ENCODE results near the gene PRDM16. TPM values are rescaled to one million over a fixed set of nuclear protein-coding genes. Genes with fewer than 3 reads are reported as not detected.

PRDM16 gene
- total RNA-seq, 1 experiment from 2014 or later, result 6.1 TPM

DNA sequence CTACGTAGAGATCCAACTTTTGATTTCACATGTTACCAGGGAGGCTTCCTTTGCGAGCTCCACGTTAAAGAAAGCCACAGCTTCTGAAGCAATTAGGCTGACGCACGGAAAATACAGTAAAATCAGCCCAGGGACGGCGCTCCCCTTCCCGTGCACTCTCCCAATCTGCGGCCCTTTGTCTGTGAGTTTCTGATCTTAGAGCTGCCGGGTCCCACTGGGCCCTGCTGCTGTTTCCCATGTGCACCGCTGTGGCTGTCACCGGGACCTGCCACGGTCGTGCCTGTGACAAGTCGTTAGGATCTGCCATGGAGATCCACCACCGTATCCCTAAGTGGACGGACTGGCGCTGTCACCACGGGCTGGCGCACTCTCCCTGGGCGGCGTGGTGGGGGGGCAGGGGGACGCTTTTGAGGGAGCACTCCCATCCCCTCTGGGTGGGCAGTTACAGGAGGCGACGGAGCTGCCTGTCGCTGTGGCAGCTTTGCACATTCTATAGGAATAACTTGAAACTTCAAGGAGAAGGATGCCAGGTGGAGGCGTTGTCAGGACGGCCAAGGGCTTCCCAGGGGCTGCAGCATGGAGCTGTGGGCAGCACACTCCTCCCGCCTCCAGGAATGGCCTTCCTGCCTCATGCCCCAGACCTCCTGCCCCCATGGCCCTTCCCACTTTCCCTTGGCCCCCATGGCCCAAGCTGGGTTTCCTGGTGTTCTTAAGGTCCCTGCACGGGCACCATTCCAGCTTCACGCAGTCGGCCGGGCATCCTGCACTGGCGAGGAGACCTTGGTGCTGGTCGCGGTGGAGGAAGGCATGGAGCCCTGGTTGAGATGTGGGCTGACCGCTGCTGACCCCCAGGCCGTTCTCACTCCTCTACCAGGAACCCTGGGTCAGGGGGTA is 85.1 kb downstream of the PRDM16 start:
- Histone ChIP-seq H3K27me3 (ENCODE audit: insufficient read depth, low read length) (no peaks in the 10 kb centered on the region), H3K9ac (ENCODE audit: low read length) (no peak overlapping the region), H3K9me2 (ENCODE audit: insufficient read depth) (no peaks in the 10 kb centered on the region), H3K36me3 (ENCODE audit: control insufficient read depth in 1 of 2, insufficient read depth in 2 of 2, low read length in 2 of 2) (no peaks in the 10 kb centered on the region), H3K4me2 (ENCODE audit: low read length) (no peak overlapping the region), H3K4me1 (ENCODE audit: control insufficient read depth in 1 of 2, insufficient read depth in 2 of 2, low read length in 2 of 2) (no peaks in the 10 kb centered on the region), H3K9me3 (ENCODE audit: control insufficient read depth in 1 of 2, insufficient read depth in 1 of 2, low read depth in 1 of 2, low read length in 2 of 2) (no peaks in the 10 kb centered on the region), H4K20me1 (ENCODE audit: insufficient read depth) (no peaks in the 10 kb centered on the region), H2AFZ (ENCODE audit: low read depth, low read length, poor library complexity, severe bottlenecking) (no peak overlapping the region), H3K27ac (ENCODE audit: low read depth, low read length) (no peak overlapping the region), H3K79me2 (ENCODE audit: insufficient read depth, low read length) (no peaks in the 10 kb centered on the region), H3K4me3 (replicated peaks in 1 of 2; ENCODE audit: low read depth in 1 of 2, low read length in 2 of 2) (no peak overlapping the region)
- CTCF ChIA-PET, result no interaction called here
- no TSS peak for BruUV-seq (replicated peaks)
- TF ChIP-seq REST (IDR thresholded peaks at IDR 0.05; ENCODE audit: low read depth) (no peak), EZH2phosphoT487 (IDR thresholded peaks at IDR 0.05; ENCODE audit: borderline replicate concordance) (no peak), SIN3A (IDR thresholded peaks at IDR 0.05; ENCODE audit: low read depth) (no peak), SP1 (IDR thresholded peaks at IDR 0.05; ENCODE audit: low read depth) (no peak), RAD21 (IDR thresholded peaks at IDR 0.05; ENCODE audit: low read depth) (no peak), SRF (IDR thresholded peaks at IDR 0.05; ENCODE audit: low read depth) (no peak), TCF7L2 (IDR thresholded peaks at IDR 0.05; ENCODE audit: borderline replicate concordance, extremely low read depth, insufficient read depth, insufficient read length) (no peak)
- intact Hi-C loops (cut with micrococcal nuclease), result no loop called here
- ATAC-seq (no peak), DNase-seq (ENCODE audit: low read depth, low spot score) (no peak)
- RAD21 ChIA-PET (ENCODE audit: low non-redundant PET in 1 of 2, low total read pairs in 2 of 2, uncharacterized antibody in 2 of 2, unreplicated experiment in 2 of 2), result no interaction called here
- POLR2A ChIA-PET, result no interaction called here
